ENCODE data around the gene ECI1. TPM values are rescaled to one million over a fixed set of nuclear protein-coding genes. Genes with fewer than 3 reads are reported as not detected.
A peak's percentile ranks its signal among the peaks of the same experiment; 100 is the strongest.

ECI1 gene, protein sequence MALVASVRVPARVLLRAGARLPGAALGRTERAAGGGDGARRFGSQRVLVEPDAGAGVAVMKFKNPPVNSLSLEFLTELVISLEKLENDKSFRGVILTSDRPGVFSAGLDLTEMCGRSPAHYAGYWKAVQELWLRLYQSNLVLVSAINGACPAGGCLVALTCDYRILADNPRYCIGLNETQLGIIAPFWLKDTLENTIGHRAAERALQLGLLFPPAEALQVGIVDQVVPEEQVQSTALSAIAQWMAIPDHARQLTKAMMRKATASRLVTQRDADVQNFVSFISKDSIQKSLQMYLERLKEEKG
- total RNA-seq, result 100 to 1,000 TPM; 124 to 128 TPM
- long read RNA-seq, partial matches to known transcripts, result 2 of 3 reads
- long read RNA-seq, other reads (novel, unspliced or antisense), result 1 of 3 reads

DNA sequence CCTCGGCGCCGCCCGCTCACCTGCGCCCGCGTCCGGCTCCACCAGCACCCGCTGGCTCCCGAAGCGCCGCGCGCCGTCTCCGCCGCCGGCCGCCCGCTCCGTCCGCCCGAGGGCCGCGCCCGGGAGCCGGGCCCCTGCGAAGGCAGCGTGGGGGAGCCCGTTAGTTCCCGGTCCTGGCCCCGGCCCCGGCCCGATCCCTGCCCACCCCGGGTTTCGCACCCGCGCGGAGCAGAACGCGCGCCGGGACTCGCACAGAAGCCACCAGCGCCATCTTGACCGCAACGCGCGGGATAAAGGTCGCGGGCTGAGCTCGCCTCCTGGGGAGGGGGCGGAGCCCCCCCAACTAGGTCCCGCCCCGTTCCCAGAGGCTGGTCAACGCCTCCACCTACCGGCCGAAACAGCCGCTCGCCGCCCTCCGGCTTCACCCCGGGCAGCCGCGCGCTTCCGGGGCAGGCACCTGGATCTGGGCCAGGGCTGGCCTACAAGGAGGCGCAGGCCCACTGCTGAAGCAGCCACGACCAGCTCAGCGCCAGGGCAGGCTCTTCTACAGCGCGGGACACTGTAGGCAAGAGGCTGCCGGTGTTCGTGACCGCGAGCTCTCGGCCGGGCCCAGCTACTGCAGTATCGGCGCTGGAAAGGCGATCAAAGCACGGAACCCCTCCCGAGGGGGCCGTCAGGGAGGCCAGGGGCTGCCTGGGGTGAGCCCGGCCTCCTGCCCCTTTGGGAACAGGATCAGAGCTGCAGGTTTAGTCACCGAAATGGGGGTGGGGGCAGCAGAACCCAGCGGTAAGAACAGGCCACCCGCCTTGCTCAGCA is at the start of gene ECI1:
TSS of gene ECI1 (minus strand) at position 292 of the 816 bp plus-strand sequence. CDS start at position 271, 21 bp downstream.
- DNase-seq (peak; percentile 98), ATAC-seq (peak; percentile 97 to 98)
- intact Hi-C loops (cut with DNase I), result no loop called here

DNA sequence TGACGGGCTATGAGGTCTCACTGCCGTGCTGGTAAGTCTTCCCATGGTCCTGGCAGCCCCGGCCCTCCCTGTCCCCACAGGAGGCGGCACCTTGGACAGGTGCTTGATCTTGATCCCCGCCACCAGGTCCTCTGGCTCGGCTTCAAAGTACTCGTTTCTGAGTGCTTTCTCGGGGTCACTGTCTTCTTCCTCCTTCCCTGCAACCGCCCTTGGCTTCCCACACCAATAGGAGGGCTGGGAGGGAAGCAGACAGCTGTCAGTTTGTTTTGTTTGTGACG is 48.5 kb upstream of the ECI1 start:
- ATAC-seq (no peak), DNase-seq (no peak)
- intact Hi-C loops (cut with DNase I), result no loop called here

DNA sequence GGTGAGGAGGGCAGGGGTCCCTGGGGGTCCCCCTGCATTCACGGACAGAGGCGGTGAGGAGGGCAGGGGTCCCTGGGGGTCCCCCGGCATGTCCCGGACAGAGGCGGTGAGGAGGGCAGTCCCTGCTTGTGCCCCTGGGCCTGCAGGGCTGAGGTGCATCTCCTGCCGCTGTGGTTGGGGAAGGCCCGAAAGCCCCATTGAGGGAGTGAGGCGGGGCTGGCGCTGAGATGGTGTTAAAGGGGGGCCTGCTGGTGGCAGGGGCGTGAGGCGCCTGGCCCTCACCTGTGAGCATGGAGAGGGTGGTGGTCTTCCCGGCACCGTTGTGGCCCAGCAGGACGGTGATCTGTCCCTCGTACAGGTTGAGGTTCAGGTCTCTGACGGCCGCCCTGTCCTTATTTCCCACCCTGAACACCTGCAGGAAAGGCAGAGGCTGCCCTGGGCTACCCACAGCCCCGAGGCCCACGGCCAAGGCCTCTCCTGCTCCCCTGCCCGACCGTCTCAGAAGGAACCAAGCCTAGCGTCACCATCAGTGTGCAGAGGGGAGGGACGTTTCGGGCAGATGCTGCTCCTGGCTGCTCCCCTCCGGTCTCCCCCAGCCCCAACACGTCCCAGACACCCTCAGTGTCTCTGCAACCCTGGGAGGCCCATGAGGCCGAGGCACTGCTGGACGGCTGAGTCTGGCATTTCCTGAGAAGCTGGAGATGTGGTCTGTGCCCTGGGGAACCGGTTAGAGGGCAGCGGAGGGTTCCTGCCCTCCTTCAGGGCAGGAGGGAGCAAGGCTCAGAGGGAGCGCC is 47.9 kb upstream of the ECI1 start:
- intact Hi-C loops (cut with DNase I), result no loop called here
- ATAC-seq (no peak), DNase-seq (no peak)

DNA sequence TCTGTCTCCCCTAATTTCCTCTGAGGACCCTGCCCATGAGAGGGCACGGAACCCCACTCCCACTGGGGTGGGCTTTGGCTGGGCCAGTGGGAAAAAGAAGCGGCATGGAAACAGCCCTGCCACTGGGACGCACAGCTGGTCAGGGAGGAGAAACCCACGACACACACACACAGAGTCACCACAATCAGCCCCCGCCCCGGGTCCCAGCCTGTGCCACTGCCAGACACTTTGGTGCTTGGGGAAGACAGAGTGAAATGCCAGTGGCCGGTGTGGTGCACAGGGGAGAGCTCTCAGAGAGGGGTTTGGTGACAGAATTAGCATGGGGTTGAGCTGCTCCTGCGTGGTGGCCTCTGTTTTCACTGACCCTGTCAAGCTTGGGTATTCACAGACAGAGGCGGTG is 47.2 kb upstream of the ECI1 start:
- ATAC-seq (no peak), DNase-seq (no peak)
- intact Hi-C loops (cut with DNase I), result no loop called here

DNA sequence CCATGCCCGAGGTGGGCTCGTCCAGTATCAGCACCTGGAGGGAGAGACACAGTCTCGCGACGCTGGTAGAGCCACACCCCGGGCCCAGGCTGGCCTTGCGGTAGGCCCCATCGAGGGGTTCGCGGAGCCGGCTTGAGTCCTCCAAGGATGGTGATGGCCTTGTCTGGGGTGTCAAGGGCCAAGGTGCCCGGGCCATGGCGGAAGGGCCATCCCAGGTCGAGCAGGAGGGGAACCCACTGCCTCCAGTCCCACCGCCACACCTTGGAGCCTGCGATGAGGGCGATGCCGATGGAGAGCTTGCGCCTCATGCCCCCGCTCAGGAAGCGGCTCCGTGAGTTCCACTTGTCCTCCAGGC is 46.1 kb upstream of the ECI1 start:
- DNase-seq, result no peak
- intact Hi-C loops (cut with DNase I), result no loop called here
- ATAC-seq, result no peak

DNA sequence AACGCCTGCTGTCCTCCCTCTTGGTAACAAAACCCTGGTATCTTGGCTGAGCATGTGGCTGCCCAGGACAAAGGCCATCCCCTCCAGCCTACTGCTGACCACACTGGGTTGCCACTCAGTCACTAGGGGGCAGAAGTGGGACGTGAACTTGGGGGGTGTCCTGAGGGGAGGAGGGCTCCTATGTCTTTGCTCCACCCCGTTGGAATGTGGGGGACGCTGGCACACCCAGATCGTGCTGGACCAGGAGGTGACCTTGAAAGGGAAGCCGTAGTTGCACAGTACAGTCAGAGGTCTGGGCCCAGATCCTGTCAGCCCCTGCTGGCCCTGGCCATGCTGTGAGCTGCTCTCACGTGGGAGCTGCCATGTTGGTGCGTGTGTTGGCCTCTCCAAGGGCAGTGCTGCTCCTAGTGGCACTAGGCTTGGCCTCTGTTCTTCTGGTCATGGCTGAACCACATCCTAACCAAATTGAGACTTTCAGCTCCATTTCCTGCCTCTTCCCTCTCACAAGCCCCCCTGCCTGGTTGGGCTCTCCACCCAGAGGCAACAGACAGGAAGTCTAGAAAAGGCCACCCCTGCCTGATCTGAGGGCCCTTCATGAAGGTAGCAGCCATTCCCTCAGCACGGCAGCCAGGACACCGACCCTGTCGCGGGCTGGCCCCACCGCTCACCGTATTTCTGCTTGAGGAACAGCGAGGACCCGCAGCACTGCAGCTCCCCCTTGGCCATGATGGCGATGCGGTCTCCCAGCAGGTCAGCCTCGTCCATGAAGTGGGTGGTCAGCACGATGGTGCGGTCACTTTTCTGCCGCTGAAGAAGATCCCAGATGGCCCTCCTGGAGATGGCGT is 45.5 kb upstream of the ECI1 start:
- intact Hi-C loops (cut with DNase I), result no loop called here
- DNase-seq (no peak), ATAC-seq (peak; percentile 72 to 81)

DNA sequence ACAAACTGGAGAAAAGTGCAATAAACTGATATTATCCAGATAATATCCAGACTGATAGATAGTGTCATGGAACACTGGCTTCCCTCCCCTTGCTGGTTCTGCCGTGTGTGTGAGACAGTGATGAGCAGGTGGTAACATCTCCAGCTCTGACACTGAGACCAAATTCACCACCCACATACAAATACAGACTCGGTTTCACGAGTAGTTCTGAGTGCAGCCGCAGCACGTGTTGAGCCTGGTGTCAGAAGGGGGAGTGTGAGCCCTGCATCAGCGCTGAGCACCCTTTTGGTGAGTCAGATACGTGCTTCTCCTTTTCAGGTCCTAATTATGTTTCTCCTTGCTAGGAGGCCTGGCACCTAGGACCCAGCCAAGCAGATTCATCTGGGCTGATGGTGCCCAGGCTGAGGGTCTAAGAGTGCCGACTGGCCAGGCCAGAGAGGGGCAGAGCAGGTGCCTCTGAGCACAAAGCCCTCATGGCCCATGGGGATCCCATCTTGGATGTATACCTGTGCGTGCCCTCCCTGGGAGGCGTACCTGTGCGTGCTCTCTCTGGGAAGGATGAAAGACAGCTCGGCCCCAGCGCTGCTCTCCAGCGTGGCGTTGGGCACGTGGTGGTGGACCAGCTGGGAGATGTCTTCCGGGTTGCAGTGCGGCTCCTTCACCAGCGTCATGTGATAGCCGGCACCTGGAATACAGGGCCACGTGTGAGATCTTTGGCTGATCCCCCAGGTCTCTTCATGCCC is 43.8 kb upstream of the ECI1 start:
- DNase-seq (no peak), ATAC-seq (no peak)
- intact Hi-C loops (cut with DNase I), result no loop called here

DNA sequence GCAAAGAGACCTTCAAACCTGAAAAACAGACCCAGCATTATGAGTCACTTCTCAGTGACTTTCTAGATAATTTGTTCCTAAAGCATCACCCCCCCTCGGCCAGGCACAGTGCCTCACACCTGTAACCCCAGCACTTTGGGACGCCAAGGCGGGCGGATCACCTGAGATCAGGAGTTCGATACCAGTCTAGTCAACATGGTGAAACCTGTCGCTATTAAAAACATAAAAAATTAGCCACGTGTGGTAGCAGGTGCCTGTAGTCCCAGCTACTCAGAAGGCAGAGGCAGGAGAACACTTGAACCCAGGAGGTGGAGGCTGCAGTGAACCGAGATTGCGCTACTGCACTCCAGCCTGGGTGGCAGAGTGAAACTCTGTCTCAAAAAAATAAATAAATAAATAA is 40.8 kb upstream of the ECI1 start:
- no peak for DNase-seq
- no peak for ATAC-seq
- intact Hi-C loops (cut with DNase I), result no loop called here

DNA sequence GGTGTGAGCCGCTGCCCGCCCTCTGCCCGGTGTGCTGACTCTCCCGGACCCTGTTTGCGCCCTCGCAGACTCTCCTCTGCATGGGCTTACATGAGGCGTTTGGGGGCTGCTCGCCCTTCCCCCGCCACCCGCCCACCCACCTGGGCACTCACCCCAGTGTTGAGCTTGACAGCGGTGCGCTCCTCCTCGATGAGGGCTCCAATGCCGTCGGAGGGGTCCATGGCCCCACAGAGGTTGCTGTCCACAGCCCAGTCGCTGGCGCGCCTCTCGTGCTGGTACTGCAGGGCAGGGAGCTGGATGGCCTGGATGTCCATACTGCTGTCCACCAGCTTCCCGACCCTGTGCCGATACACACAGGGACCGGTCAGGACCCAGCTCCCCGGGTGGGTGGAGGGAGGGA is 37.9 kb upstream of the ECI1 start:
- ATAC-seq (no peak), DNase-seq (no peak)
- intact Hi-C loops (cut with DNase I), result no loop called here

DNA sequence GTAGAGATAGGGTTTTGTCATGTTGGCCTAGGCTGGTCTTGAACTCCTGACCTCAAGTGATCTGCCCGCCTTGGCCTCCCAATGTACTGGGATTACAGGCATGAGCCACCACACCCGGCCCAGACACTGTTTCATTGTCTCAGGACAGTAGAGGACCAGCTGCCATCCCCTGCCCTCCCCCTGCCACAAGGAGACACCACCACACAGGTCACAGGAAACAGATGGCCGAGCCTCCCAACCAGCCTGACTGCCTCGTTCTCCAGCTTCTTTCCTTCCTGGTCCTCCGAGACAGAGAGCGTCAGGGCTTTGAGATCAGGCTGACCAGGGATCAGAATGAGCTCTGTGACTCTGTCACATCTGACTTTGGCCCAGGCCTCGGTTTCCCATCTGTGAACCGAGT is 37.3 kb upstream of the ECI1 start:
- ATAC-seq (no peak), DNase-seq (no peak)
- intact Hi-C loops (cut with DNase I), result no loop called here

DNA sequence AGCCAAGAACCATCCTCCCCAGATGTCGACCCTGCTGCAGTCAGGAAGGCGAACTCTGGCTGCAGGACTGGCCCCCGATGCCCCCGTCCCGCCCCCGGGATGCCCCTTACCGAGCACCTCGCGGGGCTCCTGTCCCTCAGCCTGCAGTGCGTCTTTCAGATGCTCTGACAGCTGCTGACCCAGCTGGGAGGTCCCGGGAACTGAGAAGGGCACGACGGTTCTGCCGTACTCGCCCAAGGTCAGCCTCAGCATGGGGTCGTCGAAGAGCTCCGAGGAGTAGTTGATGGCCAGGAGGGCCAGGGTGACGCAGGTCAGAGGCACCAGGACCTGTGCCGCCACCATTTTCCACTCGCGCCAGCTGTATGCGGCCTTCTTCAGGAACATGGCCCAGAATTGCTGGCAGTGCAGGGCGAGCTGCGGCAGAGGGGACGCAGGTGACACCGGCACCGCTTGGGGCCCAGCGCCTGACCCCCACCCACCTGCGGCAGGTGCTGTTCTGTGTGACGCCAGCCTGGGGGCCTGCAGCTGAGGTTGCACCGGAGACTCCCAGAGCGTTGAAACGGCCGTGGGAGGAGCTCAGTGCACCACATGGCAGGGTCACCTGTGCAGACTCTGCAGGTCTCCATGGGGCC is 36.6 kb upstream of the ECI1 start:
- no peak for DNase-seq
- ATAC-seq, result no peak
- intact Hi-C loops (cut with DNase I), result no loop called here

DNA sequence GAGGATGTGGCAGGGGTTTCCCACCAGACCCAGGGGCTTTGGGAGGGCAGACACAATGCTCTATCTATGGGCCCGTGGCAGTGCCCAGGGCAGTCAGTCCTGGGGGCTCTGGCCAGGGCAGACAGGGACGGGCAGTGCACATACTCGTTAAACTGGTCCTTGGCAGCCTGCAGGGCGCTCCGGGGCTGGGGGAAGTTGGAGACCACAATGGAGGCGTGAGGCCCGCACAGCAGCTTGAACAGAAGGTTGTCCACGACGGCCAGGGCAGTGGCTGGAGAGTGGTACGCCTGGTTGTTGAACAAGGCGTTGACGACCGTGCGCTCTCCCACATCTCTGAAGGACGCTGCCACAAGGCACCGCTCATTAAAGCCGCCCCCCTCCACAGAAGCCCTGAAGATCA is 35.2 kb upstream of the ECI1 start:
- no peak for DNase-seq
- no peak for ATAC-seq
- intact Hi-C loops (cut with DNase I), result no loop called here

DNA sequence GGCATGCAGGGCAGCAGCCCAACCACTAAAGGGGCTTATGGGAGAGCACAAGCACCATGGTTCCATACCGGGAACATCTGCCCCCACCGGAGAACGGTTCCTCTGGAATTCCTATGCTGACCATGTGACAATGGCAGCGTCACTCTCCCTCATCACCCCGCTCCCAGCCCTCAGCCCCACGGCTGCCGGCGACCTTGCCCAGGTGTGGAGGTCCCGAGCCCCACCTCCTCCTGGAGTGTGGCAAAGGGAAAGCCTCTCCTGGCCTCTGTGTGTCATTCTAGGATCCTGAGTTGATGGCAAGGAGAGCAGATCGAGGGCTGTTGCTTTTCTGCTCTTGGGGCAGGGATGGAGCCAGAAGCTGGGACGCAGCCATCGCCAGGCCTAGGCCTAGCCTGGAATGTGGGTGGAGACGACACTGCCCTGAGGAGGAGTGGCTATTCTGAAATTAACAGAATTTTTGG is 34.4 kb upstream of the ECI1 start:
- ATAC-seq (peak in 1 of 2 donors; percentile 53), DNase-seq (no peak)
- intact Hi-C loops (cut with DNase I), result no loop called here

DNA sequence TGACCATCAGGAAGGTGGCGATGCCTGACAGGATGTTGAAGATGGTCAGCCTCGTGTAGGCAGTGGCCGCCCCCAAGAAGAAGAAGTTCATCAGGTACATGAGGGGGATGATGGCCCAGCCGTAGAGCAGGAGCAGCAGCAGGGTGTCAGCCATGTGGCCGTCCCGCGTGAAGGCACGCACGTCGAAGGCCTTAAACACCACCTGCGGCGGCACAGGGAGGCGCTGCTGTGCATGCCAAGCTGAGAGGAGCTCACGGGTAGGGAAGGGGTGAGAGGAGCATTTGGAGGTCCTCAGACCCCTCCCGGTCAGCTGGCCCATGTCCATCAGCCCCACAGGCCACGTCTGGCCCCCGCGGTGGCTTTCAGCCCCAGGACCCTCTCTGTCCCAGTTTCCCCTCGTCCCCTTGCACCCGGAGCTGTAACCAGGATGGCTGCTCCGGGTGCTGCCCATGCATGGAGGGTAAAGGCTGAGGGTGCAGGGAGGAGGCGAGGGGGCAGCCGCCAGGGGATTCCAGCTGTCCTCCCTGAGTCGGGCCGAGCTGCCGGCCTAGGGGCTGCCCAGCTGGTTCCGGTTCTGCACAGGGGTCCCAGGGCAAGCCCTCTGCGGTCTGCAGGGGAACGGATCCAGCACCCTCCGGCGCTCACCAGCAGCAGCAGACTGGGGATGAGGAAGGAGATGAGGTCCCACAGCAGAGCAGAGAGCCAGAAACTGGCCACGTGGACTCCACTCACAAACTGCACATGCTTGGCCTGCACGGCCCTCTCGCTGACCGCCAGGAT is 33.6 kb upstream of the ECI1 start:
- DNase-seq (no peak), ATAC-seq (no peak)
- intact Hi-C loops (cut with DNase I), result no loop called here

DNA sequence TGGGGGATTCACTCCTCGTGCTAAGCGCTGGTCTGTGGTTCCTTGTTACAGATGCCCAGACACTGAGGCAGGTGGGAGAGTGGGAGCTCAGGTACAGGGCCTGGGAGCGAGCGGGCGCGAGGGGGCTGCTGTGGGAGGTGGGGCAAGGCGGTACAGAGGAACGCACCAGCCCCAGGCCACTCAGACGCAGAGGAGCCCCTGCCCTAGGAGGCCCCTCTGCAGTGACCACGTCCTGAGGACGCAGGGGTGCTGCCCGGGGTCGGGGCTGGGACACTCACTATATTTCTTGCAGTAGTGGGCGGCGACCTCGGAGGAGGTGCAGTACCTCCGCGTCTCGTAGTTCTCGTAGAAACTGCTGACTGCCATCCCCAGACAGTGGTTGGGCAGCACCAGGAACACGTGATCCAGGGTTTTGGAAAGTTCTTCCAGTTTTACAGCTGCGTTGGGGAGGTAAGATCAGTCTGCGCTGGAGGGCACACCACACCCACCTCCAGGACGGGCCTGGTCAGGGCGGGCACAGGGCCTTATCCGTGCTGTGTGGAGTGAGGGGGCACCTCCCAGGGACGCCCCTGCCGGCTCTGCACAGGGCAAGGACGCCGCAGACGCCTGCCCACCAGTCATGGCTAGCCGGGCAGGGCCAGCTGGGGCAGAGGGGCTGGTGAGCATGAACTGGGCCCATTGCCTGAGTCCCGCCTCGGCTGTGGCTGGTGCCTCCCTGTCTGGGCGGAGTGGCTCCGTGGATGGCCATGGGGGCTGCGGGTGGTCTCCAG is 32.8 kb upstream of the ECI1 start:
- DNase-seq (no peak), ATAC-seq (no peak)
- intact Hi-C loops (cut with DNase I), result no loop called here

DNA sequence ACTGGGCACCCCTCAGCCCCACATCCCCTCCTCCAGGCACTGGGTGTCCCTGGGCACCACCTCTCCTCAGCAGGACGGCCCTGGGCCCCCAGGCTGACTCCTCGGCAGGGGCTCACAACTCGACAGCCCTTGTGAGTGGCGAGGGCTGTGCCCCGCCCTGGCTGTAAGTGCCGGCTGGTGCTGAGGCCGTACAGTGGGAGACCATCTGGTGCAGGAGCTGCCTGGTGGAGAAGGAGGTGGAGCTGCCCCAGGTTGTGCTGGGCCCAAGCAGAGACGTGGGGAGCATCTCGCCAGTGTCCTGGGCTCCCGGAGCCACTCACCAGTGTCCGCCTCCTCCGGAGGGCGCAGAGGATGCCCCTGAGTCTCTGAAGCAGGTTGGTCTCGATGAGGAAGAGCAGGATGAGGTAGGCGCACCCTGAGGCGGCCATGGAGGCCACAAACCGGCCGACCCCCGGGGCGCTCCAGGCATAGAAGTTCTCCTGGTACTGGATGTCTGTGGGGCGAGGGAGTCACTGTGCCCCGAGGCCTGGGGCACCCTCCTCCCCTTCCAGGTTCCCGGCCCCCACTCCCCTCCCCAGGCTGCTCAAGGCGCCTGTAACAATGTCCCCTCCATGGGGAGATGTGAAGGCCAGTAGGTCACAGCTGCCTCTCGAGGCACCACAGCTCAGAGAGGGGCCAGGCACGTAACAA is 31.6 kb upstream of the ECI1 start:
- intact Hi-C loops (cut with DNase I), result no loop called here
- DNase-seq, result no peak
- ATAC-seq, result no peak
